Calu3 (cell line): ENCODE results near the gene BMERB1. TPM values are rescaled to one million over a fixed set of nuclear protein-coding genes. Genes with fewer than 3 reads are reported as not detected.

ENCODE experiments used
- BruUV-seq: library from RNA; stranded (reverse); fragments of 400-500 nt; replicated peaks from 2 replicates; lab custom pipeline; 2021; lab: Mats Ljungman, UMichigan
- CTCF ChIA-PET: fragments of 300-600 bp; sonication (Branson Sonifier 250); formaldehyde crosslinking; loops from one replicate; lab custom pipeline; 2022; ENCODE audit warnings: antibody characterized with exemption; lab: Charles Lee
- DNase-seq: peaks from one replicate; pipeline ENCODE4 v3.0.0; 2022
- H3K27ac Mint-ChIP-seq: one replicate; pipeline ENCODE4 v1.8.0; 2022; ENCODE audit warnings: mixed read lengths; ENCODE audit not compliant: unreplicated experiment
- H3K27me3 Mint-ChIP-seq: one replicate; pipeline ENCODE4 v1.8.0; 2022; ENCODE audit warnings: mixed read lengths; ENCODE audit not compliant: unreplicated experiment
- H3K36me3 Mint-ChIP-seq: one replicate; pipeline ENCODE4 v1.8.0; 2022; ENCODE audit warnings: mild to moderate bottlenecking, moderate library complexity, mixed read lengths; ENCODE audit not compliant: insufficient read depth, unreplicated experiment
- H3K4me1 Mint-ChIP-seq: one replicate; pipeline ENCODE4 v1.8.0; 2022; ENCODE audit warnings: mild to moderate bottlenecking, low read depth, mixed read lengths; ENCODE audit not compliant: unreplicated experiment
- H3K4me3 Mint-ChIP-seq: one replicate; pipeline ENCODE4 v1.8.0; 2022; ENCODE audit warnings: mild to moderate bottlenecking, low read depth, moderate library complexity, mixed read lengths; ENCODE audit not compliant: unreplicated experiment
- H3K9me3 Mint-ChIP-seq: one replicate; pipeline ENCODE4 v1.8.0; 2022; ENCODE audit warnings: low read depth, mixed read lengths; ENCODE audit not compliant: unreplicated experiment
- CTCF ChIP-seq: fragments of 200-600 bp; IDR thresholded peaks from one replicate; pipeline ENCODE4 v1.8.0; 2022; ENCODE audit warnings: antibody characterized with exemption; ENCODE audit not compliant: unreplicated experiment
- intact Hi-C: fragments of 100-400 bp; cut with micrococcal nuclease; formaldehyde crosslinking; loops from one replicate; pipeline ENCODE4 v1.10.0; 2022; ENCODE audit not compliant: unreplicated experiment
- total RNA-seq: library from RNA; stranded (reverse); gene quantifications from 2 replicates; pipeline ENCODE4 v1.2.3, GENCODE V29; 2022

BMERB1 gene
- total RNA-seq, 1 experiment from 2014 or later, result 3.0 TPM

- Mint-ChIP-seq H3K9me3 (no peaks in the 10 kb centered on the region), H3K27me3 (peaks cover 28% of the 10 kb centered on the region), H3K4me3 (no peak overlapping the region), H3K36me3 (no peaks in the 10 kb centered on the region), H3K27ac (no peak overlapping the region), H3K4me1 (no peaks in the 10 kb centered on the region)
- no TSS peak for BruUV-seq
- CTCF ChIA-PET, result no interaction called here
- no peak for TF ChIP-seq CTCF
- DNase-seq, result no peak
- intact Hi-C loops, result no loop called here
These were observed 104.8 kb downstream of the BMERB1 start for GRCh38 chr16:15539197-15539596.

GRCh38 chr16:15542261-15542660 lies 107.9 kb downstream of the BMERB1 start:
- CTCF ChIA-PET, result no interaction called here

GRCh38 chr16:15542734-15543347 lies 108.5 kb downstream of the BMERB1 start:
- no peak for TF ChIP-seq CTCF
- no TSS peak for BruUV-seq
- no peaks in the 10 kb centered on the region for H3K9me3 Mint-ChIP-seq
- CTCF ChIA-PET, result no interaction called here
- peaks cover 7% of the 10 kb centered on the region for H3K4me1 Mint-ChIP-seq
- intact Hi-C loops, result no loop called here
- H3K4me3 Mint-ChIP-seq, result no peak overlapping the region
- no peak overlapping the region for H3K27ac Mint-ChIP-seq
- H3K27me3 Mint-ChIP-seq, result no peaks in the 10 kb centered on the region
- no peak for DNase-seq
- no peaks in the 10 kb centered on the region for H3K36me3 Mint-ChIP-seq

More at GRCh38 chr16:15542261-15542660, 107.9 kb downstream of the BMERB1 start:
- H3K9me3 Mint-ChIP-seq, result no peaks in the 10 kb centered on the region
- H3K4me3 Mint-ChIP-seq, result no peak overlapping the region
- BruUV-seq, result no TSS peak
- no peak for TF ChIP-seq CTCF
- intact Hi-C loops, result no loop called here
- no peaks in the 10 kb centered on the region for H3K36me3 Mint-ChIP-seq
- DNase-seq, result no peak
- no peak overlapping the region for H3K27ac Mint-ChIP-seq
- H3K4me1 Mint-ChIP-seq, result peaks cover 1% of the 10 kb centered on the region
- no peaks in the 10 kb centered on the region for H3K27me3 Mint-ChIP-seq

GRCh38 chr16:15544405-15544804 lies 110.0 kb downstream of the BMERB1 start:
- no peak for TF ChIP-seq CTCF
- Mint-ChIP-seq H3K9me3 (peaks cover 2% of the 10 kb centered on the region), H3K4me3 (no peak overlapping the region), H3K4me1 (peaks cover 19% of the 10 kb centered on the region), H3K36me3 (no peaks in the 10 kb centered on the region), H3K27ac (no peak overlapping the region), H3K27me3 (no peaks in the 10 kb centered on the region)
- BruUV-seq, result no TSS peak
- DNase-seq, result no peak
- intact Hi-C loops, result no loop called here
- CTCF ChIA-PET, result no interaction called here
